Esophagus muscularis mucosa (tissue), 4 donors: ENCODE data around the gene ATCAY.
"Not testable (repeated sequence)": the region's sequence is repeated elsewhere in the genome, so short reads cannot be mapped to it uniquely, and the experiment has no call there.

ENCODE experiments used
- CTCF ChIP-seq, 3 experiments: fragments of 200-600 bp in 2 of 3; fragments of 450-650 bp in 1 of 3; sonication (generic) in 2 of 3; IDR thresholded peaks; one replicate each; pipeline ENCODE4 v1.5.1; 2017 to 2019; ENCODE audit warnings: antibody characterized with exemption in 3 of 3, mild to moderate bottlenecking in 2 of 3, moderate library complexity in 1 of 3
- EP300 ChIP-seq: sonication (generic); formaldehyde crosslinking; IDR thresholded peaks from one replicate; pipeline ENCODE4 v1.6.1; 2017; ENCODE audit warnings: antibody characterized with exemption
- POLR2A ChIP-seq: fragments of 450-650 bp; IDR thresholded peaks from one replicate; pipeline ENCODE4 v1.6.1; 2017; ENCODE audit warnings: antibody characterized with exemption, moderate library complexity, mild to moderate bottlenecking, low read depth
- POLR2AphosphoS5 ChIP-seq, 2 donors: sonication (generic); formaldehyde crosslinking; IDR thresholded peaks; one replicate each; pipeline ENCODE4 v1.6.1; 2017; ENCODE audit warnings: antibody characterized with exemption in 2 of 2

GRCh38 chr19:3955276-3955675 is 74.8 kb downstream of the ATCAY start:
- TF ChIP-seq POLR2A; CTCF (IDR thresholded peaks at IDR 0.05); EP300; POLR2AphosphoS5 (IDR thresholded peaks at IDR 0.05): not testable (repeated sequence)
